ENCODE data around the gene BEGAIN.

GRCh38 chr14:100612986-100613385, 25.8 kb upstream of the BEGAIN start:
- no peak for TF ChIP-seq POLR2A (IDR thresholded peaks at IDR 0.05)
- no peak for TF ChIP-seq CTCF (IDR thresholded peaks at IDR 0.05)
- no peak for TF ChIP-seq POLR2AphosphoS5 (IDR thresholded peaks at IDR 0.05)

Measured in suprapubic skin (tissue), 4 donors.